Stimulated activated CD4-positive, alpha-beta T cell treated with anti-CD3 and anti-CD28 coated beads, Interleukin-1b, Interleukin-23, amount 100 ng/mL, for 4 hours (primary cell): ENCODE measurements around the gene LSMEM2.
"Not testable (repeated sequence)": the region's sequence is repeated elsewhere in the genome, so short reads cannot be mapped to it uniquely, and the experiment has no call there.

Experiments
- DNase-seq, 2 donors: peaks; one replicate each; pipeline ENCODE4 v3.0.0-alpha.2; 2020; ENCODE audit warnings: low read depth in 2 of 2

LSMEM2 gene

DNA sequence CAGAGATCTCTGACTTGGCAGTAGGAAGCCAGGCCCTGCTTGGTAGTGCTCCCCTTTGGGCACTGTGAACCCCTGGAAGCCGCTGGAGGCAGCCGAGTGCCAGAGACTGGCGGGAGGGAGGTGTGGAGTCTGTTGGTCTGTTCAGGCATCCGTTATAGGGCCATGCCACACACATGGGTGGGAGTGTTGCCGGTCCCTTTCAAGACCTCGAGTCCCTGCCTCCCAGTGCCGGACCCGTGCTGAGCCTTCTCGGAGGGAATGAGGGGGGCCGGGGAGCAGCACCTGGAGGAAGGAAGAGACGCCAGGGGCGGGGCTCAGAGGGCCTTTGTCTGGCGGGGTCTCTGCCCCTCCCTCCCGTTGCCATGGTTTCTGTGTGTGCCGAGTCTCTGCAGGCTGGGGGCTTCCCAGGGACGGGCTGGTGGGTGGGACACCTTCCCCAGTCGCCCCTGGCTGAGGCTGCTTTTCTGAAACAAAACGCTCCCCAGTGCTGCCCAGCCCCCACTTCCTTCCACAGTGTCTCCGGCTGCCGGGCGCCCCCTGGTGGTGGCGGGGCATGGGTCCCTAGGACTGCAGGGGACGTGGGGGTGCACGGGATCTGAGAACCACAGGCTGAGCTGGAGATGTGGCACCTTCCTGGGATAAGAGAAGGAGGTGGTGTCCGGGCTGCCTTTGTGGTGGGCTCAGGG is 32.9 kb upstream of the LSMEM2 start:
- peak; percentile 96 to 98 for DNase-seq

DNA sequence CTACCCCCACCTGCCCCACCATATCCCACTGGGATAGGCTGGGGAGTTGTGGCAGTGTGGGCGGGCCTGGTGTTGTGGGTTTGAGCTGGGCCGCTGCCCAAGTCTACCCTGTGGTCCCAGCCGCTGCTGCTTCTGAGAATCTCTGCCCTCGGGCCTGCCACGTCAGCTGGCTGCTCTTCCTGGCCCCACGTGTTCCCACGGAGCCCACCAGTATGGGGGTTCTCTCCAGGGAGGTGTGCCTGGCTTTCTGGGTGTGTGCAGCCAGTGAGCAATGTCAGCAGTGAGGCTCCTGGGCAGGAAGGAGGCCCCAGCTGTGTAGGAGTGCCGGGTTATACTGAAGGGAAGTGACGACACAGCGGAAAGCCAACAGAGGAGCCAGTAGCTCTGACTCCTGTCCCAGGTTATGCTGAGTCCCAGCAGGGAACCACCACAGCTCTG is 32.4 kb upstream of the LSMEM2 start:
- peak; percentile 66 to 72 for DNase-seq

GRCh38 chr3:50248387-50248786 is 30.5 kb upstream of the LSMEM2 start:
- DNase-seq = no peak

GRCh38 chr3:50249457-50249856 is 29.4 kb upstream of the LSMEM2 start:
- no peak for DNase-seq

GRCh38 chr3:50250514-50250913 is 28.4 kb upstream of the LSMEM2 start:
- no peak for DNase-seq

- no peak for DNase-seq
These were observed 27.7 kb upstream of the LSMEM2 start for GRCh38 chr3:50251220-50251619.

DNA sequence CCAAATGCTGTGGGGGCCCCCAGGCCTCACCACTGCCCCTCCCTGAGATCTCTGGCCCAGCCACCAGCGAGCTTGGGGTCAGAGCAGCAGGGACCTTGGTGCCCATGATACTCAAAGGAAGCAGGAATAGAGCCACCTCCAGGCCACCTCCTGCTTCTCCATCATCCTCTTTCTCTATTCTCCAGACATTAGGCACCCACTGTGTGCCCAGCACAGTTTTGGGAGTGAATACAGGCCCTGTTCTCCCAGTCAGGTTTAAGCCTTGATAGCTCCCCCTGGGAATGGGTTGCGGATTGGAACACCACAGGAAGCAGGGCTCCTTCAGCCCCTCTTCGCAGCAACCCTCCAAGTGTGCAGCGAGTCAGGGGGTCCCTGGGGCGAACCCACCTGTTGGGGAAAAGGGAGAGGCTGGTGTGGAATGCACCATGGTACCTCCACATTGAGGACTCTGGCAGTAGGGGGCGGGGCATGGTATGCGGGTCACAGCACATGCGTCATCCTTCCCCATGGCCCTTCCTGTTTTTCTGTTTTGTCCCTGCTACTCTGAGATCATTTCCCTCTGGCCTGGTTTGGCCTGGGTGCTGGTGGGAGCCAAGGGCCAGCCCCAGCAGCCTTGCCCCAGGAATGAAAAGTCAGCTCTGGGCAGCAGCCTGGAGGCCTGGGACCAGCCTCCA is 24.2 kb upstream of the LSMEM2 start:
- DNase-seq = no peak

DNA sequence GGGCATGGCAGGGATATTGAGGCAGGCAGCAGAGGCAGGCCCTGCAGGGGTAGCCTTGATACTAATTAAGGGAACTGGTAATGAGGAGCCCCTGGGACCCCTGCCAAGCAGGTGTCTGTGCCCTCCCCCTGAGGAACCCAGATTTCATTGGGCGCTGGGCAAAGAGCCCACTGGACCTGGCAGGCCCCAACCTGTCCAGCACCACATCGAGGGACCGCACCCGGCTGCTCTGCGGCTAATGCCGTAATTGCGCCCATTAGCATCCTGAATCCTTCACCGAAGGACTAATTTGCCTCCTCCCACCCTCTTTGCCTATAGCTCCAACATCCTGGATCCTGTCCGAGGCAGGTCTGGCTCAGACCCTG is 23.7 kb upstream of the LSMEM2 start:
- DNase-seq = no peak

DNA sequence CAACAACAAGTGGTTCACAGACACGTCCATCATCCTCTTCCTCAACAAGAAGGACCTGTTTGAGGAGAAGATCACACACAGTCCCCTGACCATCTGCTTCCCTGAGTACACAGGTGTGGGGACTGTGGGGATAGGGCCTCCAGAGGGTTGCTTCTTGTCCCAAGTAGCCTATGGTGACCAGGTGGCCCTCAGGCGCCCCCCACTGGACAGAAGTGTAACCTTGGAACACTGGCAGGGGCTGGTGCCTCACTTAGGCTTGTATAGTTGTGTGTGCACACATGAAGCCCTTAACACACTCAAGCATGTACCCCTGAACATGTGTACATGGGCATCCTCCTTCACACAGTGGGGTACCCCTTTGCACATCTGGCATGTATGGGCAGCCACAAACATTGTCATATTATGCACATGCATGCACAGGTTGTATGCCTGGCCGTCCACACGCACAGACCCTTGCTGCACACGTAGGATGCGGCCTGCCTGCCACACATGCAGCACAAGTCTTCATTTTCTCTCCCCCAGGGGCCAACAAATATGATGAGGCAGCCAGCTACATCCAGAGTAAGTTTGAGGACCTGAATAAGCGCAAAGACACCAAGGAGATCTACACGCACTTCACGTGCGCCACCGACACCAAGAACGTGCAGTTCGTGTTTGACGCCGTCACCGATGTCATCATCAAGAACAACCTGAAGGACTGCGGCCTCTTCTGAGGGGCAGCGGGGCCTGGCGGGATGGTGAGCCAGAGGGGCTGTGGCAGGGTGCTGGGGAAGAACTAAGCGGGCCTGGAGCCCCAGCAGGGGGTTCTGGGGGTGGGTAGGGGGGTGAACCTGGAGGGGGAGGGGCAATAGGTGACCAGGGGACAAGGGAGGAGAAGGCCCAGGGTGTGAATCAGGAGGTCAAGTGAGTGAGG is 21.7 kb upstream of the LSMEM2 start:
- no peak for DNase-seq

- DNase-seq = no peak
These were observed 20.7 kb upstream of the LSMEM2 start for GRCh38 chr3:50258029-50258680.

GRCh38 chr3:50258979-50259378 is 19.9 kb upstream of the LSMEM2 start:
- DNase-seq = no peak

GRCh38 chr3:50259432-50260026 is 19.4 kb upstream of the LSMEM2 start:
- no peak for DNase-seq

DNA sequence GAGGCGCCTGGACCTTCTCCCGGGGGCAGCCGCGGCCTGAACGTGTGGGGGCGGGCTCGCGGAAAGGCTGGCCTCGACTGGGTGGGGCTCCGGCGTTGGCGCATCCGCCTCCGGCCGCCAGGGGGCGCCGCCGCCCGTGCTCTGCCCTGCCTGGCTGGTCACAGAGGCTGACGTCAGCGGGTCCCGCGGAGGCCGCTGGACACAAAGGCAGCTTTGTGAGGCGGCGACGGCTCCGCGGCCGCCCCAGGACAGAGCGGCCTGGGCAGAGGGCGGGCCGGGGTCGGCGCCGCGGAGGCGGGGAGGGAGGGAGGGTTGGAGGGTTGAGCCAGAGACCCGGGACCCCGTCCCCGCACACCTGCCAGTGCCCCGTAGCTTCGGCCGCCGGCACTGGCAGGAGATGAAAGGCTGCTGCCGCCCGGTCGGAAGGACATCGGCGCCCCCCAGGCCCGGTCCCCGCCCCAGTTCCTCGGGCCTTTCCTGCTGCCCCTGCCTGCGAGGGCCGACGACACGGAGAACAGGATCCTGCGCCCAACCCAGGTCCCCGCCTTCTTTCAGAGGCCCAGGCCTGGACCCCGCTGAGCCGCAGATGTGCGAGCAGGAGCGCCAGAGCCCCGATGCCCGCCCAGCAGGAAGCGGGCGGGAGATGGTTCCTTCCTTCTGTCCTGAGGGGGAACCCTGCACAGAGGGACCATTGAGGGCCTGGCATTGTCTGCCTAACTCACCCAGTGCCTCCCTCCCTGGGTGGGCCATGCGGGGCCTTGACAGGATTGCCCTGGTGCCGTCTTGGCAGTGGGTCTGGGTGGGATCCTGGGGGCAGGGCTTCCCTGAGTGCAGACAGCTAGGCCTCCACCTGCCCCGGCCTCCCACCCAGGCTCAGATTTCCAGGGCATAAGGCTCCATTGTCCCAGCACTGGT is 18.6 kb upstream of the LSMEM2 start:
- DNase-seq = peak; percentile 64 to 85

- DNase-seq = no peak
These were observed 17.9 kb upstream of the LSMEM2 start for GRCh38 chr3:50260942-50261441.

DNA sequence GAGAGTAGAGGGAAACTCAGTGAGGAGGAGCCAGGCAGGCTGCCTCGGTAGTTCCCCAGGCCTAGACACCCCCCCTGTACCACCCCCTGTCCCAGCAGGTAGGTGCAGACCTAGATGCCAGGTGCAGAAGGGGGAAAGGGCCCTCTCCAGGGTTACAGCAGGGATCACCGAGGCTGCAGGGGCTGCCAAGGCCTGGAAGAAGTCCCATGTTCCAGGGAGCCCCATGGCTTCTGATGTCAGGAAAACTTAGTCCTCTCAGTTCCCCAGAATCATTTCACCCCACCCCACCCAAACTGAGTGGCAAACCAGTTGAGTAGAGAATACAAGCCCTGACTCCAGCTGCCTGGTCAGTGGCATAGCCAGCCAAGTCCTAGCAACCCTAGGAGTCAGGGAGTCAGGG is 17.4 kb upstream of the LSMEM2 start:
- DNase-seq = no peak

DNA sequence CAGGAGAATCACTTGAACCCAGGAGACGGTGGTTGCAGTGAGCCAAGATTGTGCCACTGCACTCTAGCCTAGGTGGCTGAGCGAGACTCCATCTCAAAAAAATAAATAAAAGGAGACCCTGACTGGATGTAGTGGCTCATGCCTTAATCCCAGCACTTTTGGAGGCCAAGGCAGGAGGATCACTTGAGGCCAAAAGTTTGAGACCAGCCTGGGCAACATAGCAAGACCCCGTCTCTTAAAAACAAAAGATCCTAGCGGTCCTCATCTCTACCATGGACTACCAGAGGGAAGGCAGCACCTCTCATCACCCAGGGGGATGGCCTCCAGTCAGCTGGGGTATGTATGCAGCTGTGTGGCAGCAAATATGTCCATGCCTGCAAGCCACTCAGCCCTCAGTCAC is 16.7 kb upstream of the LSMEM2 start:
- not testable (repeated sequence) for DNase-seq

DNA sequence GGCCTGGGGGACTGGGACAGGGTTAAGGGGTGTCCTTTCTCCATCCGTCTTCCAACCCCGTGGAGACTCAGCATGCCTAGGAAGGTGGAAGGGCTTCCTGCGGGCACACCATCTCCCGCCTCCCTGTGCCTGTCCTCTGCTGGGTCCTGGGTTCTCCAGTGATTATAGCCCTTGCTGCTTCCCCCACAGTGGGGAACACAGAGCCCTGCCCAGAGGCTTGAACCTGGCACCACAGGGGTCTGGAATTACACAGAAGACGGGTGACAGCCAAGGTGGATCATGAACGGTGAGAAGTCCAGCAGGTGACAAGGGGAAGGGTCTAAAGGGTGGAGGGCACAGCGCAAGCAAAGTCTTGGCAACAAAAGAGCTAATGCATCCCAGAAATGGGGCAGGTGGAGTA is 16.1 kb upstream of the LSMEM2 start:
- no peak for DNase-seq

DNA sequence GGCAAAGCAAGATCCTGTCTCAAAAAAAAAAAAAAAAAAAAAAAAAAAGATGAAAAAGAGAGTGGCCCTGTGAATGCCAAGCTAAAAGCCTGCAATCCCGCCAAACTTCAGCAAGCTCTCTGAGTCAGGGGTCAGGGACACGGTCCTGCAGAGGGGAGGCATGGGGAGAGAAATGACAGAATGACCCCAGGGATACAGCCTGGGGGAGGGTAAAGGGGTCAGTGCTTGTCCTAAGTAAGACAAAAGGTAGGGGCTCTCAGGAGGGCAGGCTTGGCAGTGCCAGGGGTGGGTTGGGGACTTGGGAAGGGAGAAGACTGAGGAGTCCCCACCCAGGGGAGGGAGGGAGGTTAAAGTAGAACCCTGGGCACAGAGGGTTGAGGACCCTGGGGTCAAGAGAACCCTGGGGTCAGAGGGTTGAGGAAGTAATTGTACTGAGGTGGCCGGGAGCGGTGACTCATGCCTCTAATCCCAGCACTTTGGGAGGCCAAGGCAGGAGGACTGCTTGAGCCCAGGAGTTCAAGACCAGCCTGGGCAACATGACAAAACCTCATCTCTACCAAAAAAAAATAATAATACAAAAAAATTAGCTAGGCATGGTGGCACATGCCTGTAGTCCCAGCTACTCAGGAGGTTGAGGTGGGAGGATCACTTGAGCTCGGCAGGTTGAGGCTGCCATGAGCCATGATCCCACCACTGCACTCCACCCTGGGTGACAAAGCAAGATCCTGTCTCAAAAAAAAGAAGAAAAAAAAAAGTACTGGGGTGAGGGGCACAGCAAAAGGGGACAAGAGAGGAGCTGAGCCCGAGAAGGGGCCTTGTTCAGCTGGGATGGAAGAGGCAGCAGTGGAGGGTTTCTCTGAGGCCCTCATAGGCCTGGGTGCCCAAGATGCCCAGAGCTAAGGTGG is 15.2 kb upstream of the LSMEM2 start:
- no peak for DNase-seq

GRCh38 chr3:50264383-50264963 is 14.4 kb upstream of the LSMEM2 start:
- no peak for DNase-seq
